ENCODE data around the gene PHPT1. TPM values are rescaled to one million over a fixed set of nuclear protein-coding genes. Genes with fewer than 3 reads are reported as not detected.

PHPT1 gene
- polyA plus RNA-seq, 4 donors, result 111 to 337 (median 169) TPM

DNA sequence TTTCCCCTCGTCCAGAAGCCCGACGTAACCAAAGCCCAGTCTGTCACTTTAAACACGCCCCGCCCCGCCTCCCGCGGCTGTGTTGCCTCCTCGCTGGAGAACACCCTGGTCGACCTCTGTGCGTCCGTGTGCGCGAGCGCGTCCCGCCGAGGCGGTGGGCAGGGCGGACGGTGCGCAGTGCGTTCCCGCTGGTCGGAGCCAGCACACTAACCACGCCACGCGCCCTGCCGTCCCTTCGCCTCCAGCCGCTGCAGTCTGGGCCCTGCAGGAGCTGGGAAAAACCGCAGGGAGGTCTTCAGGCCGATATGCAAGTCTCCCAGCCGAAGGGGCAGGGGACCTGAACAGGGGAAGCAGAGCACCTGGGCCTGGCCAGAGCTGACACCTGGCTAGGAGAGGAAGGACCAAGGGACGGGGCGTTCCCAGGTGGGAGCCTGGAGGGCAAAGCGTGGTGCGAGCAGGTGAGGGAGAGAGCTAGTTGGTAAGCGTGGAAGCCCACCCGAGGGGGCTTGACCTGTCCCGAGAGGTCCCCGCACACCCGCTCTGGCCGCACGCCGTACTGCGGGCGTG lies 1.3 kb upstream of the PHPT1 start:
- peaks cover 3 to 26% (median 9%) of the 10 kb centered on the region in 3 donors for H3K27me3 ChIP-seq (ENCODE audit: control insufficient read depth in 3 of 3, insufficient read depth in 3 of 3, low read length in 3 of 3)
- H3K36me3 ChIP-seq (ENCODE audit: control insufficient read depth in 3 of 3, insufficient read depth in 2 of 3, low read depth in 1 of 3, low read length in 3 of 3), result peaks cover 0 to 39% (median 0%) of the 10 kb centered on the region in 3 donors
- FAIRE-seq (no peak), DNase-seq (peak; percentile 91 to 93)
- peak overlapping the region; percentile 92 to 100 (median 92) for H3K27ac ChIP-seq (ENCODE audit: low read depth in 1 of 3, low read length in 2 of 3)
- WGBS, 3 donors, result 0 to 1% (median 1%) methylated on average over 48 of the region's 48 CpGs
- peak overlapping the region; percentile 80 to 99 (median 85) for H3K4me3 ChIP-seq (ENCODE audit: low read depth in 1 of 3, low read length in 3 of 3)
- peaks cover 0 to 54% (median 2%) of the 10 kb centered on the region in 3 donors for H3K4me1 ChIP-seq (ENCODE audit: control insufficient read depth in 3 of 3, insufficient read depth in 2 of 3, low read depth in 1 of 3, low read length in 2 of 3)
- peaks cover 0 to 10% of the 10 kb centered on the region in 2 donors for H3K9me3 ChIP-seq (ENCODE audit: control insufficient read depth in 2 of 2, insufficient read depth in 1 of 2, low read depth in 1 of 2, low read length in 1 of 2)

DNA sequence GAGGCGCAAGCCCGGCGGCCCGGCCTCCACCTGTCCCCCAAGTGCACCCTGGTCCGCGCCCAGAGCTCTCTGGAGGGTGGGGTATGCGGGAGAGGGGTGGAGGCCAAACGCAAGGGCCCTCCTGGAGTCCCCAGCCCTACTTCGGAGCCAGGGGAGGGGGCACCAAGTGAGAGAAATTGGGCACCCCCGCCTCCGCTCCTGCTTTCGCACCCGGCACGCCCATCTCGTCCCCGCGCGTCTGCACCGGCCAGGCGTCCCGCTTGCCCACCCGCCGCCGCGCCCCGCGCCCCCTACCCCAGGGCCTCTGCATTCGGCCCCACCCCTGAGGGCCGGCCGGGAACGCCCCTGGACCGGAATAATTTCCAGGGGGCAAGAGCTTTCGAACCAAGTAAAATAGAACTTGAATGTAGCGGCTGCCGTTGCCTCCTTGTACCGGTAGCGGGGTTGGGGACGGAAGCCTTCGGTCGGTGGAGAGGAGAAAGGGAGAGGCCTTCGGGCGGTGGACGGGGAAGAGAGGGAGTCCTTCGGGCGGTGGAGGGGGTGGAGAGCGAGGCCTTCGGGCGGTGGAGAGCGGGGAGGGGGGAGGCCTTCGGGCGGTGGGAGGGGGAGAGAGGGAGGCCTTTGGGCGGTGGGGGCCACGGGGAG lies 694 bp upstream of the PHPT1 start:
- H3K4me3 ChIP-seq (ENCODE audit: low read depth in 1 of 3, low read length in 3 of 3), result peak overlapping the region; percentile 80 to 99 (median 85)
- 1% methylated on average over 27 to 53 of the region's 53 CpGs for WGBS, 3 donors
- peak overlapping the region; percentile 92 to 100 (median 92) for H3K27ac ChIP-seq (ENCODE audit: low read depth in 1 of 3, low read length in 2 of 3)
- H3K9me3 ChIP-seq (ENCODE audit: control insufficient read depth in 2 of 2, insufficient read depth in 1 of 2, low read depth in 1 of 2, low read length in 1 of 2), result peaks cover 0 to 10% of the 10 kb centered on the region in 2 donors
- no peak for FAIRE-seq
- H3K36me3 ChIP-seq (ENCODE audit: control insufficient read depth in 3 of 3, insufficient read depth in 2 of 3, low read depth in 1 of 3, low read length in 3 of 3), result peaks cover 0 to 45% (median 0%) of the 10 kb centered on the region in 3 donors
- DNase-seq, result peak; percentile 46 to 81
- peaks cover 3 to 24% (median 9%) of the 10 kb centered on the region in 3 donors for H3K27me3 ChIP-seq (ENCODE audit: control insufficient read depth in 3 of 3, insufficient read depth in 3 of 3, low read length in 3 of 3)
- H3K4me1 ChIP-seq (ENCODE audit: control insufficient read depth in 3 of 3, insufficient read depth in 2 of 3, low read depth in 1 of 3, low read length in 2 of 3), result peaks cover 0 to 49% (median 2%) of the 10 kb centered on the region in 3 donors

DNA sequence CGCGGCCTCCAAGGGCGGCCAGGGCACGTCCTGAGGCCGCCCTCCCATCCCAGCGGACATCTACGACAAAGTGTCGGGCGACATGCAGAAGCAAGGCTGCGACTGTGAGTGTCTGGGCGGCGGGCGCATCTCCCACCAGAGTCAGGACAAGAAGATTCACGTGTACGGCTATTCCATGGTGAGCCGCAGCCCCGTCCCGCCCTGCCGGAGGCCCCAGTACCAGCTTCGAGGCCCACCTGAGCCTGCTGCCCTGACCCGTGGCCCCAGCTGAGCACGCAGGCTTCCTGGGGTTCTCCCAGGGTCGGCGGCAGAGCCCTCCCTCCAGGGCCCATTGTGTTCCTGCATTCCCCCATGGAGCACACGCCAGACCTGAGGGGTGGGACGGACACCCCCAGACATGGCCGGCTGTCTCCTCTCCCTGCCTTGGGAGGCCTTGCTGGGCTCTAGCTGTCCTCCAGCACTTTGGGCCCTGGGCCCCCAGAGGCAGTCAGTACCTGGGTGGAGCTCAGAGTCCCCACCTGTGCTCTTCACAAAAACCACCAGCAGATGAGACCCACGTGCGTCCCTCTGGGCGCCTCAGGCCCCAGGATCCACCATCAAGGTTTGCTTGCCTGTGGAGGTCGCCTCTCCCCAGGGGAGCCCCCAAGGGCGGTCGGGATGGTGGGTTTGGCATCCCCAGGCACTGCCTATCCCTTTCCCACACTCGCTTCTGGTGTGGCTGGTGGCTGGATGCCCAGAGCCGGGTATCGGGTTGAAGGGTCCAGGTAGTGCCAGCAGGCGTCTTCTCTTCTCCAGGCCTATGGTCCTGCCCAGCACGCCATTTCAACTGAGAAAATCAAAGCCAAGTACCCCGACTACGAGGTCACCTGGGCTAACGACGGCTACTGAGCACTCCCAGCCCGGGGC lies 1.0 kb downstream of the PHPT1 start:
- Histone ChIP-seq H3K36me3 (ENCODE audit: control insufficient read depth in 3 of 3, insufficient read depth in 2 of 3, low read depth in 1 of 3, low read length in 3 of 3) (peaks cover 0 to 61% (median 0%) of the 10 kb centered on the region in 3 donors), H3K27ac (ENCODE audit: low read depth in 1 of 3, low read length in 2 of 3) (peak overlapping the region; percentile 55 to 90 (median 65)), H3K9me3 (ENCODE audit: control insufficient read depth in 2 of 2, insufficient read depth in 1 of 2, low read depth in 1 of 2, low read length in 1 of 2) (peaks cover 0 to 7% of the 10 kb centered on the region in 2 donors), H3K4me3 (ENCODE audit: low read depth in 1 of 3, low read length in 3 of 3) (peak overlapping the region; percentile 37 to 99 (median 85)), H3K27me3 (ENCODE audit: control insufficient read depth in 3 of 3, insufficient read depth in 3 of 3, low read length in 3 of 3) (peaks cover 0 to 19% (median 9%) of the 10 kb centered on the region in 3 donors), H3K4me1 (ENCODE audit: control insufficient read depth in 3 of 3, insufficient read depth in 2 of 3, low read depth in 1 of 3, low read length in 2 of 3) (peaks cover 0 to 59% (median 2%) of the 10 kb centered on the region in 3 donors)
- FAIRE-seq (no peak), DNase-seq (no peak)
- 48 to 53% (median 50%) methylated on average over 43 of the region's 43 CpGs for WGBS, 3 donors

DNA sequence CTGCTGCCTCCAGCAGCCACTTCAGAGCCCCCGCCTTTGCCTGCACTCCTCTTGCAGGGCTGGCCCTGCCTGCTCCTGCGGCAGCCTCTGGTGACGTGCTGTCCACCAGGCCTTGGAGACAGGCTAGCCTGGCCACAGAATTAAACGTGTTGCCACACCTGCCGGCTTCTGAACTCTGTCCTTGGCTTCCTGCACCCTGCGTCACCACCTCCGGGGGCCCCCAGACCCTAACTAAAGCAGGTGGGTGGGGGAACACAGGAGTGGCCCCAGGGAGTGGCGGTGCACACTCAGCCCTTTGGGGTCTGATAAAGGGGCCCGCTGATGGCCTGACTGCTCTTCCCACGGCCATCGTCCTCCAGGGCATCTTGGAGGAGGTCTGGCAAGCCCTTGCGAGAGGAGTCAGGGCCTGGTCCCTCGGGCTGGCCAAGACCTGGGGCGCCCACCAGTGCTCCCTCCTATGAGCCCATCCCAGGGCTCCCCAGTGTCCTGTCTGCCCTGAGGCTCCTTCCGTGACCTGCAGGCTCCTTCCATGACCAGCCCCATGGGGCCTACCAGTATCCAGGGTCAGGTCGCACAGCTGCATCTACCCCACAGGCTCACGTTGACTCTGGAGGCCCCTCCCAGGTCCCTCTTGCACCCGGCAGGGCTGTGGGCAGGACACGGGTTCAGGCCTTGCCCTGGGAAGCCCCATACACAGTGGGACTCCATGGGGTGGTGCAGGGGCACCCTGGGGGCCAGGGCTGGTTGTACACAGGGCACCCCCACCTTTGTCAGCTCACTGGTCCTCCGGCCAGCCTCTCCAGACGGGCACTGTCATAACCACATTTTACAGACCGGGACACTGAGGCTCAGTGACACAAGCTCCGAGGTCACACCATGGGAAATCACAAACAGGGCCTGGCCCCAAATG lies 1.9 kb downstream of the PHPT1 start:
- peak in 1 of 2 donors; percentile 78 for DNase-seq
- no peak for FAIRE-seq
- peaks cover 0 to 68% (median 0%) of the 10 kb centered on the region in 3 donors for H3K36me3 ChIP-seq (ENCODE audit: control insufficient read depth in 3 of 3, insufficient read depth in 2 of 3, low read depth in 1 of 3, low read length in 3 of 3)
- H3K9me3 ChIP-seq (ENCODE audit: control insufficient read depth in 2 of 2, insufficient read depth in 1 of 2, low read depth in 1 of 2, low read length in 1 of 2), result peaks cover 0 to 4% of the 10 kb centered on the region in 2 donors
- H3K27ac ChIP-seq (ENCODE audit: low read depth in 1 of 3, low read length in 2 of 3), result peak overlapping the region in 1 of 3 donors; percentile 90
- peak overlapping the region in 1 of 3 donors; percentile 99 for H3K4me3 ChIP-seq (ENCODE audit: low read depth in 1 of 3, low read length in 3 of 3)
- H3K4me1 ChIP-seq (ENCODE audit: control insufficient read depth in 3 of 3, insufficient read depth in 2 of 3, low read depth in 1 of 3, low read length in 2 of 3), result peaks cover 0 to 65% (median 2%) of the 10 kb centered on the region in 3 donors
- 72 to 80% (median 78%) methylated on average over 23 of the region's 23 CpGs for WGBS, 3 donors
- peaks cover 0 to 12% (median 6%) of the 10 kb centered on the region in 3 donors for H3K27me3 ChIP-seq (ENCODE audit: control insufficient read depth in 3 of 3, insufficient read depth in 3 of 3, low read length in 3 of 3)

DNA sequence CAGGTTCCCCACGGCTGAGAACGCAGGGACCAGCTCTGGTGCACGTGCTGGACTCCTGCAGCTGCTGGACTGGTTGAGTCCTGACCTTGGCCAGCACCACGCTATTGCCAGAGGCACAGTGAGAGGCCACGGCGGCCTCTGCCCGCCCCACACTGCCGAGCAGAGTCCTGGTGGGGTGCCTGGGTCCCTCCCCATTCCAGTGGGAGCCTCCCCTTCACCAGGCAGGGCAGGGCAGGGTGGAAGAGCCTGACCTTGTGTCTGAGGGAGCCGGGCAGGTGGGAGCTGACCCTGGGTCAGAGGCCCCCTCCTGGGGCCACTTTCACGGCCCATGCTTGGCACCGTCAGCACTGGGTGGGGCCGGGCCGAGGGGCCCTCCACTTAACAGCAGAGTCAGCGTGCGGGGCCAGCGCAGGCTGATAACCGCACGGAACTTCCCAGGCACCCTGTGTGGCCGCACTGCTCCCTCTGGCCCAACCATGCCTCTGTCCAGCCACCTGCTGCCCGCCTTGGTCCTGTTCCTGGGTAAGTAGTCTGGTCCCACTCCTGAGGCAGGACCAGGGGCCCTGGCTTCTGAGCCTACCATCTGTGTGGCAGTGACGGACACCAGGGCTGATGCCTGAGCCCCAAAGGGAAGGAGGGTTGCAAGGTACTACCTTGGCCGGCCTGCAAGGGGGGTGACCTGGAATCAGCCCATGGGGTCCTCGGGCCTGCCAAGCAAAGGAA lies 2.9 kb downstream of the PHPT1 start, which contains the start of gene MAMDC4:
Gene MAMDC4 (plus strand): TSS at position 406 of the 723 bp plus-strand sequence. CDS start 71 bp downstream, at position 477.
- Histone ChIP-seq H3K27me3 (ENCODE audit: control insufficient read depth in 3 of 3, insufficient read depth in 3 of 3, low read length in 3 of 3) (peaks cover 0 to 7% (median 0%) of the 10 kb centered on the region in 3 donors), H3K27ac (ENCODE audit: low read depth in 1 of 3, low read length in 2 of 3) (peak within 1 kb of the TSS in 2 of 3 donors; percentile 25 to 90), H3K36me3 (ENCODE audit: control insufficient read depth in 3 of 3, insufficient read depth in 2 of 3, low read depth in 1 of 3, low read length in 3 of 3) (peaks cover 0 to 78% (median 0%) of the 10 kb centered on the region in 3 donors), H3K4me1 (ENCODE audit: control insufficient read depth in 3 of 3, insufficient read depth in 2 of 3, low read depth in 1 of 3, low read length in 2 of 3) (peaks cover 0 to 70% (median 2%) of the 10 kb centered on the region in 3 donors), H3K9me3 (ENCODE audit: control insufficient read depth in 2 of 2, insufficient read depth in 1 of 2, low read depth in 1 of 2, low read length in 1 of 2) (no peaks in the 10 kb centered on the region), H3K4me3 (ENCODE audit: low read depth in 1 of 3, low read length in 3 of 3) (peak within 1 kb of the TSS in 1 of 3 donors; percentile 99)
- DNase-seq (peak; percentile 27 to 88), FAIRE-seq (no peak)
- WGBS, 3 donors, result 33 to 57% (median 42%) methylated on average over 21 to 23 of the region's 23 CpGs

DNA sequence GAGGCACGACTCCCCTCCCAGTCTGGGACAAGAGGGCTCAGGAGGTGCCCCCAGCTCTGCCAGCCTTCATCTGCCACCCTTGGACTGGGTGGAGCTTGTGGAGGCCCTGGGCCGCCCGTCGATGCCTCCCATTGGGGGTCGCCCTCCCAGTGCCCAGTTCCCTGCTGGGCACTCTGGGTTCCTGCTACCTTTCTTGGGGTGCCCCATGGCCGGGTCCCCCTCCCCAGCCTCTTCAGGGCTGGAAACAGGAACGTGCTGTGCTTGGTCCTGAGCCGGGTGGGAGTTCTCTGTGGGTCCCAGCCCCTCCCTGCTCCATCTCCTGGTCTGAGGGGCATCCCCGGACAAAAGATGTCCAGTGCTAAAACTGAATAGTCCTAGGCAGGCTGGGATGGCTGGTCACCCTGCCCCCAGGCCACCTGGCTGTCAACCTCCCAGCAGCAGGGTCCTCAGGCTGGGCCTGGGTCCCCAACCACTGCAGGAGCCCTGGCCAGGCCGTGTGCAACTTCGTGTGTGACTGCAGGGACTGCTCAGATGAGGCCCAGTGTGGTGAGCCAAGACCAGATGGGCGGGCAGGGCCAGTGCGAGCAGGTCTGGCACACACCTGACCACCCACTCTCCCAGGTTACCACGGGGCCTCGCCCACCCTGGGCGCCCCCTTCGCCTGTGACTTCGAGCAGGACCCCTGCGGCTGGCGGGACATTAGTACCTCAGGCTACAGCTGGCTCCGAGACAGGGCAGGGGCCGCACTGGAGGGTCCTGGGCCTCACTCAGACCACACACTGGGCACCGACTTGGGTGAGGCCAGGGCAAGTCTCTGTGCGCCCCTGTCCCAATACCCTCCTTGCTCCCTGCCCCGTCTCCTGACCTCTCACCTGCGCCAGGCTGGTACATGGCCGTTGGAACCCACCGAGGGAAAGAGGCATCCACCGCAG lies 3.7 kb downstream of the PHPT1 start:
- Histone ChIP-seq H3K9me3 (ENCODE audit: control insufficient read depth in 2 of 2, insufficient read depth in 1 of 2, low read depth in 1 of 2, low read length in 1 of 2) (no peaks in the 10 kb centered on the region), H3K27me3 (ENCODE audit: control insufficient read depth in 3 of 3, insufficient read depth in 3 of 3, low read length in 3 of 3) (peaks cover 0 to 2% (median 0%) of the 10 kb centered on the region in 3 donors), H3K4me3 (ENCODE audit: low read depth in 1 of 3, low read length in 3 of 3) (peak overlapping the region in 1 of 3 donors; percentile 43), H3K36me3 (ENCODE audit: control insufficient read depth in 3 of 3, insufficient read depth in 2 of 3, low read depth in 1 of 3, low read length in 3 of 3) (peaks cover 0 to 86% (median 0%) of the 10 kb centered on the region in 3 donors), H3K27ac (ENCODE audit: low read depth in 1 of 3, low read length in 2 of 3) (peak overlapping the region in 1 of 3 donors; percentile 90), H3K4me1 (ENCODE audit: control insufficient read depth in 3 of 3, insufficient read depth in 2 of 3, low read depth in 1 of 3, low read length in 2 of 3) (peaks cover 0 to 74% (median 2%) of the 10 kb centered on the region in 3 donors)
- DNase-seq, result peak in 1 of 2 donors; percentile 41
- FAIRE-seq, result no peak
- 68 to 80% (median 71%) methylated on average over 24 to 29 of the region's 29 CpGs for WGBS, 3 donors

Measured in small intestine (tissue), 7 donors.